NCI-H187 treated with DMSO at 0.1 percent for 48 hours (cell line): Measurements from ENCODE around the gene COL4A4.

Source experiments
- DNase-seq: peaks from one replicate; lab custom pipeline; 2025; lab: John Stamatoyannopoulos, UW

Gene COL4A4

DNA sequence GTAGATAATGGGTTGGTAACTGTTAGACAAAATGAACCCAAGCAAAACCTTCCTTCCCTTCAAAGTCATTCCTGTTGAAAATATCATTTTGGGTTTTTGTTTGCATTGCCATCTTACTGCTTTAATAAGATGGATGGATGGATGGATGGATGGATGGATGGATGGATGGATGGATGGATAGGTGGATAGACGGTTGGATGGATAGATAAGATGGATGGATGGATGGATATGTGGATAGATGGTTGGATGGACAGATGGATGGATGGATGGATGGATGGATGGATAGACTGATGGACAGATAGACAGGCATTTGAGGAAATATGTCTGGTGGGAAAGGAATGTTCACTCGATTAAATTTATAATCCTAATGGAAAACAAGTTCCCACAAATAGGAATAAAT lies 133.2 kb downstream of the COL4A4 start:
- DNase-seq: no peak

DNA sequence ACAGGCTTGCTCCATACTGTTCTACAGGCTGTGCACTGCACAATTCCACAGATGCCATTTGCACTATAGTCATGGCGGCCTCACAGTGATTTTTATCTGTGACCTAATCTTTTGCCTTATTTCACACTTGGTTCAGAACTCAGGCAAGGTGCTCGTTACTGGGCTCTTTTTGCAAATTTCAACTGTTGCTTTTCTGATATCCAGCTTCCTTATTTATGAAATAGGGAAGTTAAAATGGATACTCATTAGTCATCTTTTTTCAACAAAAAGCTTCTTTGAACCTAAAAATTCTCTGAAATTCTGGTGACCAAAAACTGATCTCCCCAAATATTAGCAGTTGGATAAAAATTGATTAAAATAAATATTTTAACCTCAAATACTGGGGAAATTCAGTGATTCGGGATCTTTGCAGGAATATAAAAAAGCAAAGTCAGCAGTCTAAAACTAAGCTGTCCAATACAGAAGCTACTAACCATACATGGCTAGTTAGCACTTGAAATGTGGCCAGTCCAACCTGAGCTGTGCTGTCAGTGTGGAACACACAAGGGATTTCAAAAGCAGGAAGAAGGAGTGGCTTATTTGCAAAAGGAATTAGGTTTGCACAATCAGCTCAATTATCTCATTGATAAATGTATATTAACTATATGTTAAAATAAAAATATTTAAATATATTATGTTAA lies 134.4 kb downstream of the COL4A4 start:
- no peak for DNase-seq

DNA sequence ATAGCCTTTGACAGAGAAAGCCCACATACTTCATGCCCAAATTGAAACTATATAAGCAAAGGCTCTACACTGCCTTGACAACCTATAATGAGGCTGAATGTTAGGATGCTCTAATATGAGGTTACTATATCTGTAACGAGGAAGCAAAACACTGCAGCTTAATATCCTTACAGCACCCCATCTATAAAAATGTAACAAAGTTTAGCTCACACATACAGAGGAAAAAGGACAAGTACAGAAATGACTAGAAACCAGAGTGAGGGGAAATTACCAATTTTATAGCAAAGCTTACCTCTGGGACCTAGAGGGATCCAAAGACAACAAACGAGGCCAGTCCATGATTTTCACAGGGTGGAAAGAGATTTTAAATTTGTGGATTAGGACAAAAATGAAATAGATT lies 138.5 kb downstream of the COL4A4 start:
- no peak for DNase-seq

DNA sequence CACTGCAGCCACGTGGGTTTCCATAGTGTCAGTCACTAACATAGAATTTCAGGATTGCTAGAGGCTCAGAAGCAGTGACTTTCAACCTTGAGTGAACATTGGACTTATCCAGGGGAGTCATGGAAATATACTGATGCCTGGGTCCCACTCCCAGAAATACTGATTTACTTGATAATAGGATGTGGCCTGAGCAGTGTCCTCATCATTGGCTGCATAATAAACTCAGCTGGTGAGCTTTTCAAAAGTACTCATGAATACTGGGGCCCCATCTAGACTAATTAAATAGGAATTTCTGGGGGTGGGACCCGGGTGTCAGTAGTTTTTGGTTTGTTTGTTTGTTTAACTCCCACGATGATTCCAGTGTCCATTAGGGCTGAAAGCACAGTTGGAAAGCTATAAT lies 141.4 kb downstream of the COL4A4 start:
- no peak for DNase-seq

DNA sequence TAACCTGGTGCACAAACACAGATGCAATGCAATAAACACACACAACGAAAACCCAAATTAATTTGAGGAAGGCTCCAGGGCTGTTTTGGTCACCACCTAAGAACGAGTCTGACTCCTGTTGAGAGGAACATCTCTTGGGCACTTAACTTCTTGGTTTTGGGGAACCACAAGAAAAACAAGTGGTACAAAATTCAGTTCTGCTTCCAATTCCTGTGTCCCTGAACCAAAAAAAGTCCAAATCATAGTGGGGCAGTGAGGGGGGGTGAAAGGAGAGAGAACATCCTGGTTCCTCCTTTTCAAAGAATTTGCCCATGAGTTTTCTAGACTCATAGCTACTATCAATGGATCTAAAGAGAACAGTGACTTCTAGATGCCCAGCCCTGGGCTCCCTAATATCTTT lies 143.6 kb downstream of the COL4A4 start:
- no peak for DNase-seq

DNA sequence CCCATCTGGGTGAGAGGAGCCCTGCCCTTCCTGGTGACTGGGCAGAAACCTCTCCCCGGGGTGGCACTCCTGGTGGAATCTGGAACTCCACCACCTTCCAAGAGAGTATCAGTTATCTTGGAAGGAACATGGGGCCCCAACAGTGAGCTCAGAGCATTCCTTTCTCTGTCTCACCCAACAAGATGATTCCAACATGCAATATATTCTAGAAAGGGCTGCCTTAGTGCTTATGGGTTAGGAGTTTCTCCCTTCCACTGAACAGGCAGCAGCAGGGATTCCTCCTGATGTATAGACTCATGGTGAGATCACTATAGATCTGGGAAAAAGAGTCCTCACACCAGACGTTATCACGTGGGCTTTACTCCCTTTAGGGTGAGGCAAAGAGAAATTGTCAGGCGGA lies 147.1 kb downstream of the COL4A4 start:
- DNase-seq: no peak

DNA sequence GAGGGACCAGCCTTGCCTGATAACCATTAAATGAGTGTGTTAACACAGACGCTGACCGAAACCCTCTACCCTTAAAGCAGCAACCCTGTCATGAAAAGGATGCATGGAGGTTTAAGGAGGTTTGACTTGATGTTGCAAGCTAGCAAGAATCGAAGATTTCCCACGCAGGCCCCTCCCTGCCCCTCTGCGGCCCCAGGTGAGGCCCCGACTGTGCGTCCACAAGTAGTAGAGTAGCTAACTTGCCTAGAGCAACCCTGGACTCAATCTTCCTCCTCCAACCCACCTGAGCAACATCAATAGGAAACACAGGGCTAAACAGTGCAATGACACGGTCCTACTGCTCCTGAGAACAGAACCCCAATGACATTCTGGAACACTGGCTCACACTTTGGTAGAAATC lies 150.1 kb downstream of the COL4A4 start:
- no peak for DNase-seq

DNA sequence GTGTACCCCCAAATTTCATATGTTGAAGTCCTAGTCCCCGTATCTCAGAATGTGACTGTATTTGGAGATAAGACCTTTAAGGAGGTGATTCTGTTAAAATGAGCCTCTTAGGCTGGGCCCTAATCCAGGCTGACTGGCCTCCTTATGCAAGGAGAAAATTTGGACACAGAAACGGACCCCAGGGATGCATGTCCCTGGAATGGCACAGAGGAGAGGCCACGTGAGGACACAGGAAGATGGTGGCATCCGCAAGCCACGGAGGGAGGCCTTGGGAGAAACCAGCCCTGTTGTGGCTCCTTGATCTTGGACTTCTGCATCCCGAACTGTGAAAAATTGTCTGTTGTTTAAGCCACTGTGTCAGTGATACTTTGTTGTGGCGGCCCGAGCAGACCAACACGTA lies 150.7 kb downstream of the COL4A4 start:
- no peak for DNase-seq

DNA sequence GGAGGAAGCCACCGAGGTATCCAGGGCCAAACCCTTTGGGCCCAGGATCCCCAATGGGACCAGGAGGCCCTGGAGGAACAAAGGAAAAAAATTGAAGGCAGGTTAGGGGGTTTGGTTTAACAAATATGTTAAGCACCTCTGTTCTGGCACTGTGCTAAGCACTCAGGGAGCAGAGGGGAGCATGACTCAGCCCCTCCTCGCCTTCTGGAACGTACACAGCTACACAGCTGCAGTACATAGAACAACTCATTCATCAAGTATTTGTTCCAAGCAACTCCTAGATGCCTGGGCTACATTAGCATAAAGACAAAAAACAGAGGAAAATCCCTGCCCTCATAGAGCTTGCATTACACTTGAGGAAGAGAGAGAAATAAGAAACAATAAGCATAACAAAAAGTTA lies 153.6 kb downstream of the COL4A4 start:
- DNase-seq: no peak

DNA sequence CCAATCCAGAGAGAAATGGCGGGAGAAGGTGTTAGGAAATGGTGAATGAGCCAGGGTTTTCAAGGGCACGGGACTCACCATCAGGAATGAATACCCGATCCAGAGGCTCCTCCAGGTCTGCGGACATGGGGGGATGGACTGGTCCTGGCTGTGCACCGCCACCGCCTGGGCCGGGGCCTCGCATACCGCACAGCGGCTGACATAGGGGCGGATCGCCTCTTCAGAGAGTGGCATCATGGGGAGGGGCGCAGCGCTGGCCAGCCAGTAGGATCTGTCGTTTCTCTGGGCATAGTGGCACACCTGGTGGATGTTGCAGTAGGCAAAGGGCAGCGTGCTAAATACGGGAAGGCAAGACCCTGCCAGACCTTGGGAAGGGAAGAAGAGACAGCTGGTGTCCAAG lies 156.1 kb downstream of the COL4A4 start:
- no peak for DNase-seq

DNA sequence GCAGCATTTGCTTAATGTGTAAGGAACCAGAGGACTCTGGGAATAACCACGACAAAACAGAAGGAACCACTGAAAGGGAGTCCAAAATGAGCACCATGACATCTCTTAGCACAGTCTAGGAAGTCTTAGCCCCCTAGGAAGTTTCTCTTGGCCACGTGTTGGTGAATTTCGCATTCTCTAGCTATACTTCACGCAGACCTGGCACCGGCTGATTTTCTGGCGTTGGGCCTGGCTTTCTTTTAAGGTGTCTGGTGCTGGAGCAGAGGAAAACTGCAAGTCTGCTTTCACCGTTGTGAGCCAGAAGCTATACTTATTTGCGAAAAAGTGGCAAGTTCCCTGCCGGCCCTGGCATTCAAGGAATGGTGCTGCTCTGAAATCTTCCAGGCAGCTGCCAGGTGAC lies 156.9 kb downstream of the COL4A4 start:
- no peak for DNase-seq

DNA sequence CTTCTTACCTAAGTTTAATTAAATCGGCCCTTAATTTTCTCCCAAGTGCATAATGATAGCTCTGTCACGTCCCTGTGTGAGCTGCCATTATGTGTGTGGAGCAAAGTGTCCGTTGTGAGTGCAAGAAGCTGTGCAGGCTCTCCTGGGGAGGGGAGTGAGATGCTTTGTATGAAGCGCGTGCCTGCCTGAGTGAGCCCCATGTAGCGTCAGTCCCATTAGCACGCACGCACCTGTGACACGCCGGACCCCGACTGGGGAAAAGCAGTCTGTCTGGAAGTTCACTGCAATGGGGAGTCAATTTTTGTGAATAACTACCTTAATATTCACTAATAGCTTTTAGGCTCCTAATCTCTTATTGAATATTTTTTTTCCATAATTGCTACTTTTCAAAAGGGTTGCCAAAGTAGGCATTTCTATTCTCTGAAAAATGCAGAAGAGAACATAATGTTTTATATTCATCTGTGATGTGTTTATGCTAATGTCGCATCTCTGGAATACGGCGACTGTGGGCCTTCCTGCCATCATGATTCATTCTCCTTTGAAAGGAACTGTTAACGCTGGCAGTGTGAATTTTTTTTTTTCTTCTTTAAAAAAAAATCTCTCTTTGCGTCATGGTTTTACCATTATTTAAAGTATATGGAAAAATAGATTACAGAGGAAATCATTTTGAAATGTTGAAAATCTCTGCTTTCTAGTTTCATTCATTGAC lies 157.7 kb downstream of the COL4A4 start:
- DNase-seq: no peak

DNA sequence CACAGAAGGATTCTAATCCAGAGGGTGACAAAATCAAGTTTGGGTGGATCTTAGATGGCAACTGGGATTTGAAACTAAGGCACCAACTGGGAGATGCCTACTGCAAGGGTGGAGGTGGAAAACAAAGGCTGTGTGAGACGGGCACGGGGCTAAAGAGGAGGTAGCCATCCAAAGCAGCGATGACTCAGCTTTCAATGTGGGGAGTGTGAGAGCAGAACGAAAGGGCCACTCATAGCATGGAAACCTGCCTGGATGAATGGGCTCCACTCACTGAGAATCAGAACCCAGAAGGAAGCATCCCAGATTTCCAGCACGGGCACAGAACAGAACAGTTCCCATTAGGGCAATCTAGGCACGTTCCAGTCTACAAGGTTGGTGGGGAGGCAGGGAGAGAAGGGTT lies 159.5 kb downstream of the COL4A4 start:
- no peak for DNase-seq

DNA sequence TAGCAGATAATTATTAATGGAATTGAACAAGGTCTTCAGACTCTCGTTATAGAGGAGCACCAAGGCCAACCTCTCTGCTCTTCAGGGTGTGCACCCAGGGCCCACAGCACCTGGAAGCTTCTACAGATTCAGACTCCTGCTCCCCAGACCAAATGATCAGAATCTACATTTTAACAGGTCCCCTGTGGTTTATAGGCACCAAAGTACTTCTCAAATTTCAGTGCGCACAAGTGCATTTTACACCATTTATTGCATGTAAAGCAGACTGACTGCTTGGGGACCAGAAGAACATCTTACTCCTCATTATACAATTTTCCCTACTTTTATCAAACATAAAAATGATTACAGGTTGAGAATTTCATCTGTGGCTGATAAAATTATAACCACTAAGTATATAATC lies 163.9 kb downstream of the COL4A4 start:
- DNase-seq: no peak

DNA sequence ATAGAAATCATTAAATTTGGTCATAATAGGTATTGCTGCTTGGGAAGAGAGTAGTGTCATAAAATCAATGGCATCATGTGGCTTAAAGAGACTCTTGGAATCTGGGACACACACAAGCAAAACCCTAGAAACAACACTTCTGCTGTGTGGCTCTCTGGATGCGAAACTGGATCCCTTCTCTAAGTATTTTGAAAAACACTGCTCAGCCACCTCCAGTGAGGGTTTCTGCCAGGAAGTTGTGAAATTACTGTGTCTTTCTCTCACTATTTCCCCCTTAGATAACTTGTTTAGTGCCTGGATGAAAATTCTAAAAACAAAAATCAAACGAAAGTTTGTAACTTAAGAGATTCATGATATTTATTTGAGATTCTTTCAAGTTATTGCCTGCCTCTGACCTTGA lies 164.3 kb downstream of the COL4A4 start:
- no peak for DNase-seq

DNA sequence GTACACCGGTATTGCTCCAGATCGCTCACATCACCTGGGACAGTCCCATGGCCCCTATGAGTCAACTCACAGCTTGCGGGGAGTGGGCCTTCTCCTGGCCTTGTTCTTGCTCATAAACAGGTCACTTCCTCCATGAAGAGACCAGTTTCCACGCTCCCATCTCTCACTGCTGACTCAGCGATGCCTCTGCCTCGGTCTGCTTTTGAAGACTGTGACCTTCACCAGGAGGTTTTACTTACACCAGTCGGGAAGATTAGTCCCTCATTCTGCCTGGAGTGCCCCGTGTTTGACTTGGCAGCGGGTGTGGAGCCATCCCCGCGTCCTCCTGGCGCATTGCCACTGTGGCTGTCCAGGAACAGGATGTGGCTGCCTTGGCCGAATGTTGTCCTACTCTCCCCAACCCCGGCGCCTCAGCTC lies 168.4 kb downstream of the COL4A4 start:
- no peak for DNase-seq

DNA sequence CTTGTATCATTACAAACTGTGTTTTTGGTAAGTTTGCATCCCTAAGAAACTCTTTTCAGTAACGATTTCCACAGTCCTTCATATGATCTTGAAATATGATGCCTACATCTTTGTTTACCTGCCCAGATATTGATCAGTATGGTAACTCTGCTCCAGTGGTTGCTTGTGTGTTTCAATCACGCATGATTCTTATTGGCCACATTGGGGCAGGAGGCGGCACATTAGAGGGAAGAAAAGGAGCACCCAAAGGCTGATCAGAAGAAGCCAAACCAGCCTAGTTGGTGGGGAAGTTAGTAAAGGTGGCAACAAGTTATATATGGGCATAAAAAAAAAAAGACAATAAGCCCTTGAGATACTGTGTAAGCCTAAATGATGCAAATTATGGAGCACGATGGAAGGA lies 169.2 kb downstream of the COL4A4 start:
- no peak for DNase-seq

DNA sequence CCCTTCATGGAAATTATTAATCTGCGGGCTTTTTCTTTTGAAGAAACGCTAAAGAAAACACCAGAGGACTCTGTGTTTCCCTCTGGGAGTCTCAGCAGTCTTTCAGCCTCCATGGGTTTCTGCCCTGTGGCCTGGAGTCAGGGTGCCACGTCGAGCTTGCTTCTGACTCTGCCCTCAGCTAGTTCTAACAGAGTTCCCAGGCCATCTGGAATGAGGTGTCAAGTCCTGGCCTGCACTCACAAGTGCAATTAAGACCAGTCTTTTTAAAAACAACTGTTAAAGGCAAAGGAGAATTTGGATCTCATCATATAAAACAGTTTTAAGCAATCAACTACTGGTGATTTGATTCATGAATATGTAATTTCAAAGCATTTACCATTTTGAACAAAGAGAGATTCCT lies 170.8 kb downstream of the COL4A4 start:
- DNase-seq: no peak

DNA sequence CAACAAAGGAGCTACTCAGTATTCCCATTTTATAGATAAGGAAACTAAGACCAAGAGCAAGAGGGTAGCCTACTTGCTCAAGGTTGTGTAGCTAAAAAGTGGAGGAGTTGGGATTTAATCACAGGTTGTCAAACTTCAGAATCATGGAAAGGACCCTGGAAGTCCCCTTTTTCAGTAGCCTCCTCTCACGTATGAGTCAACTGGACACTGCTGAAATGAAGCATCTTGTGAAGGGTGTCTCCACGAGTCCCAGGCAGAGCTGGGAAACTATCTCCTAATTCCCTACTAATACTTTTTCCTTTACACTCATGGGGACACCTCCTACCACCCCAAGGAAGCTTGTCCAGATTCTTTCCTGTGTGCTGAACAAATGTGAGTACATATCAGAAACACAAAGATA lies 172.3 kb downstream of the COL4A4 start:
- no peak for DNase-seq

DNA sequence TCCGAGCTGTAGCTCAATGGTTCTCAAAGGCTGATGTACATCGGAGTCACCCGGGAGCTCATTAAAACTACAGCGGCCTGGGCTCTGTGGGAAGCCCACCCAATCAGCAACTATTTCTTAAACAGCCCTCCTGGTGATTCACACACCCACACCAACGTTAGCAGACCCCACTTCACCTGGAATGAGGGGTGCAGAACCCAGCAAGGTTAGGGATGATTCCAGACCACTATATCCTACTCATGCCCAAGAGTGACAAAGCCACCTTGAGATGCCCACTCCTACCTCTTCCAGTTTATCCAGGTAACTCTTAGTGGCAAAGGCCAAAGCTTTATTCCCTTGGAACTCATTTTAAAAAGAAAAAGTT lies 178.4 kb downstream of the COL4A4 start:
- no peak for DNase-seq

DNA sequence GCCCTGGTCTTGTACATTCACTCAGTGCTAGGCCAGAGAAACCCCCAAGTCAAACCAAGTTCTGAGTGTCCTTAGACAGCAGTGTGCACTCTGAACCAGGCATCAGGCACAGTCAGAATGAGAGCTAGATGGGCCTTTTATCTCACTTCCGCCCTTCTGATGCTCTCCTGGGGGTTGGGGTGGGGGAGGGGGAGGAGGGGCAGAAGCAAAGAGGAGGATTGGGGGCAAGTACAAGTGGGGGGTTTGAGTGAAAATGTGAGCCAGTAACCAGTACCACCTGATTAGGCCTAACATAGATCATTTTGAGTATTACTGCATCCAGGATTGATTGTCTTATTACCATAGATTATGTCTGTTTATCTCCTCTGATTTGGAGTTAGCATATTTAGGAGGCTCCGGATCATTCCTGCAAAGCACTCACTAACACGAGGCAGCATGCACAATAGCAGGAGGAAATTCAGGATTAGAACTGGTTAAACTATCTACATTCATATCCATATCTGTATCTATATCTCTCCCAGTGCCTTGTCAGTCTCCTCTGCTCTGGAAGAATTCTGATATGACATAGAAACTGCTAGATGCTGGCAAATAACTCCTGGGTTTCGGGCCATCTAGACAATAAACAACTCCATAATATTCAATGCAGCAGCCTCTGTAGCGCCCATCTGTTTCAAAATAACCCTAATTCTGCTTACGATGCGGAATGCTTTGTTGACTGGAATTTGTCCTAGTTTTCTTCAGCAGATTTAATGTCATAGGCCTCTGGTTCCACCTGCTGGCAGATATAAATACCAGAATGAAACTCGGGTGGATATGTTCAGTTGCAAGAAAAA lies 179.0 kb downstream of the COL4A4 start:
- DNase-seq: no peak

DNA sequence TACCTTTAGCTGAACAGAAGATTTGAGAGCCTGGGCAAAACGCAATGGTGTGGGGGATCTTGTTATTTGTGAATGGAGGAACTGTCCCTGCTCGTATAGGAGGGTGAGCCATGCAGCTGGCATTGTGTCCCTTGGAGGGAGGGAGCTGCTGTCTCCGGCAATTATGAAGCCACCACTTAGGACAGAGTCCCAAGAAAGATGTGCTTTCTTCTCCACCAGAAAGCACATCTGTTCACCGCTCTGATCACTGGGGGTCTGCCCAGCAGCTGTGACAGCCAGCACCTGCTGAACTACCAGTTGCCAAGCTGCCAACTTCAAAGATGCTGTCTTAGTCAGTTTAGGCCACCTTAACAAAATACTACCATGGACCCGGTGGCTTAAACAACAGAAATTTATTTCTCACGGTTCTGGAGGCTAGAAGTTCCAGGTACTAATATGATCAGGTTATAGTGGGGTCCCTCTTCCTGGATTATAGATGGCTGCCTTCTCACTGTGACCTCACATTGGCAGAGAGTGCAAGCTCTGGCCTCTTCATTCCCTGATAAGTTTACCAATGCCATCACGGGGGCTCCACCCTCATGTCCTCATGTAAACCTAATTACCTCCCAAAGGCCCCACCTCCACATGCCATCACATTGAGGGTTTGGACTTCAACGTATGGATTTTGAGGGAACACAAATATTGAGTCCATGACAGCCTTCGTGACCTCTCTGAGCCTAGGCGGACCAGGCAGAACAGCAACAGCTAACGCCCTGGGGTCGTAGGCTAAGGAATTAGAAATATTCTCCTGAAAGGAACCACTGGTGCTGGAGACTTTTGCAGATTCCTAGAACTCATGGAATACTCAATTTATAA lies 179.9 kb downstream of the COL4A4 start:
- DNase-seq: no peak
